Pancreas (tissue), 10 donors: ENCODE measurements around the gene CSRP1. TPM values are rescaled to one million over a fixed set of nuclear protein-coding genes. Genes with fewer than 3 reads are reported as not detected.

Experiments used
- ATAC-seq, 4 donors: fragments of 200-7000 bp; cut with Tn5 transposase; one replicate each; pipeline versions ENCODE4 v1.8.0 to v1.9.1; 2020; ENCODE audit warnings: mild to moderate bottlenecking in 4 of 4, moderate library complexity in 4 of 4
- DNase-seq, 6 donors: peaks; one replicate each; pipeline ENCODE4 v3.0.0-alpha.2; 2020
- FAIRE-seq: peaks from 2 replicates; lab custom pipeline; 2012; peaks lifted over from hg19 to GRCh38; lab: Jason Lieb, UNC
- H3K27ac ChIP-seq, 4 donors: fragments of 200-600 bp; sonication (generic); 1 replicate in 3 of 4; 2 replicates in 1 of 4; pipeline versions ENCODE4 v1.5.0 to v1.8.0; 2020
- H3K27me3 ChIP-seq, 4 donors: fragments of 200-600 bp; one replicate each; pipeline ENCODE4 v1.8.0; 2021
- H3K36me3 ChIP-seq, 3 donors: fragments of 200-600 bp; sonication (generic) in 1 of 3; one replicate each; pipeline versions ENCODE4 v1.5.0 to v1.8.0; 2020 to 2021
- H3K4me1 ChIP-seq, 3 donors: fragments of 200-600 bp; one replicate each; pipeline ENCODE4 v1.8.0; 2021
- H3K4me3 ChIP-seq, 4 donors: fragments of 200-600 bp; sonication (generic) in 2 of 4; one replicate each; pipeline versions ENCODE4 v1.5.0 to v1.8.0; 2020 to 2021
- H3K9me3 ChIP-seq, 4 donors: fragments of 200-600 bp; one replicate each; pipeline ENCODE4 v1.8.0; 2021
- CTCF ChIP-seq, 4 donors: fragments of 200-600 bp; sonication (generic) in 3 of 4; IDR thresholded peaks; one replicate each; pipeline versions ENCODE4 v1.5.0 to v1.8.0; 2021; ENCODE audit warnings: antibody characterized with exemption in 4 of 4
- WGBS, 2 donors: extraction: QIAGEN DNeasy Blood & Tissue Kit; methylation state at CpG; one replicate each; pipeline ENCODE4 v1.1.7; 2013; 5-methylcytosine and 5-hydroxymethylcytosine counted together
- intact Hi-C, 3 donors: fragments of 100-400 bp; cut with DNase I; formaldehyde crosslinking; loops; one replicate each; pipeline versions ENCODE4 v1.11.1 to v1.14.2; 2022
- polyA plus RNA-seq, 2 donors: library from polyadenylated mRNA; stranded (reverse); fragments of 200-250 nt; gene quantifications; one replicate each; pipeline ENCODE4 v1.2.3, GENCODE V29; 2013
- total RNA-seq, 6 donors: library from RNA; stranded (reverse); fragmentation: NEBNext Ultra II Directional in 4 of 6; extraction: Animal tissue kit (Norgen Biotek cat#: 25700) in 4 of 6; gene quantifications; one replicate each; pipeline versions ENCODE4 v1.2.1 to v1.2.4, GENCODE V29; 2021 to 2023
- donor health status: healthy with polysubstance abuse.
- donor health status: DM: no; HTN: no; CAD: no; lungs with moderate emphysema.
- donor health status: DM: no; HTN: no; CAD: no.
- donor health status: control.
- donor health status: control.
- donor health status: Bipolar disorder and iron deficiency.
- donor health status: DM: yes; HTN: yes; CAD: no.
- donor health status: DM: no; HTN: no; CAD: no.
- donor health status: DM: no; HTN: no; CAD: no.
- donor health status: DM: yes; HTN: yes; CAD: no.

Gene CSRP1
- total and polyA plus RNA-seq, 8 donors = 49.6 to 103 (median 72.0) TPM

GRCh38 chr1:201486187-201486586 is 20.7 kb downstream of the CSRP1 start:
- no peak for DNase-seq
- H3K36me3 ChIP-seq = peaks cover 0 to 39% (median 7%) of the 10 kb centered on the region in 3 donors
- intact Hi-C loops = no loop called here
- no peak for ATAC-seq
- no peak overlapping the region for H3K27ac ChIP-seq
- WGBS, 2 donors = 72 to 74% methylated on average over 3 of the region's 3 CpGs
- H3K27me3 ChIP-seq = no peaks in the 10 kb centered on the region
- TF ChIP-seq CTCF (IDR thresholded peaks at IDR 0.05) = no peak
- H3K4me3 ChIP-seq = no peak overlapping the region
- peaks cover 1 to 25% (median 7%) of the 10 kb centered on the region in 3 donors for H3K4me1 ChIP-seq
- no peak for FAIRE-seq
- H3K9me3 ChIP-seq = no peaks in the 10 kb centered on the region

GRCh38 chr1:201485184-201485774 is 21.6 kb downstream of the CSRP1 start:
- no peak for FAIRE-seq
- DNase-seq = no peak
- Histone ChIP-seq H3K9me3 (no peaks in the 10 kb centered on the region), H3K27me3 (no peaks in the 10 kb centered on the region), H3K4me1 (peaks cover 5 to 29% (median 7%) of the 10 kb centered on the region in 3 donors), H3K36me3 (peaks cover 0 to 39% (median 7%) of the 10 kb centered on the region in 3 donors), H3K27ac (no peak overlapping the region), H3K4me3 (no peak overlapping the region)
- TF ChIP-seq CTCF (IDR thresholded peaks at IDR 0.05) = no peak
- intact Hi-C loops = loop anchor here in 1 of 3 donors (2.0 kb wide), 1 partner anchor 30 kb away; no protein-coding TSS in a partner anchor
- WGBS, 2 donors = 90 to 95% methylated on average over 4 of the region's 4 CpGs
- ATAC-seq = no peak

- 96 to 97% methylated on average over 4 of the region's 4 CpGs for WGBS, 2 donors
- Histone ChIP-seq H3K27me3 (no peaks in the 10 kb centered on the region), H3K27ac (no peak overlapping the region), H3K36me3 (peaks cover 0 to 30% (median 7%) of the 10 kb centered on the region in 3 donors), H3K4me1 (peaks cover 3 to 20% (median 10%) of the 10 kb centered on the region in 3 donors), H3K4me3 (no peak overlapping the region), H3K9me3 (no peaks in the 10 kb centered on the region)
- ATAC-seq (no peak), DNase-seq (peak in 1 of 6 donors; percentile 4), FAIRE-seq (no peak)
- no peak for TF ChIP-seq CTCF (IDR thresholded peaks at IDR 0.05)
- intact Hi-C loops = loop anchor here in 1 of 3 donors (5.0 kb wide), 1 partner anchor 34 kb away; no protein-coding TSS in a partner anchor
Observed at GRCh38 chr1:201483373-201483949, 23.5 kb downstream of the CSRP1 start.

GRCh38 chr1:201482755-201483154 is 24.2 kb downstream of the CSRP1 start:
- TF ChIP-seq CTCF (IDR thresholded peaks at IDR 0.05) = no peak
- 59 to 64% methylated on average over 5 of the region's 5 CpGs for WGBS, 2 donors

More at GRCh38 chr1:201482755-201483154, 24.2 kb downstream of the CSRP1 start:
- no peak for FAIRE-seq
- no peak for ATAC-seq
- intact Hi-C loops = loop anchor here in 1 of 3 donors (5.0 kb wide), 1 partner anchor 35 kb away; no protein-coding TSS in a partner anchor
- H3K4me3 ChIP-seq = no peak overlapping the region
- peaks cover 3 to 20% (median 10%) of the 10 kb centered on the region in 3 donors for H3K4me1 ChIP-seq
- no peak for DNase-seq
- peaks cover 0 to 24% (median 7%) of the 10 kb centered on the region in 3 donors for H3K36me3 ChIP-seq
- H3K27ac ChIP-seq = no peak overlapping the region
- H3K27me3 ChIP-seq = no peaks in the 10 kb centered on the region
- no peaks in the 10 kb centered on the region for H3K9me3 ChIP-seq
